Effector memory CD4-positive, alpha-beta T cell (primary cell): ENCODE results near the gene CD33.

Experiments used
- DNase-seq, 3 donors: peaks; one replicate each; pipeline ENCODE4 v3.0.0-alpha.2; 2020
- H3K27ac ChIP-seq: 2 replicates; pipeline ENCODE4 v1.7.0; 2013; ENCODE audit warnings: mild to moderate bottlenecking, low read length, moderate library complexity; ENCODE audit not compliant: insufficient read depth, poor library complexity, severe bottlenecking
- H3K27me3 ChIP-seq: replicated peaks from 2 replicates; pipeline ENCODE4 v1.7.0; 2013; ENCODE audit warnings: mild to moderate bottlenecking, low read length; ENCODE audit not compliant: insufficient read depth, control insufficient read depth, poor library complexity, severe bottlenecking
- H3K36me3 ChIP-seq: 2 replicates; pipeline ENCODE4 v1.7.0; 2013; ENCODE audit warnings: mild to moderate bottlenecking, low read length, moderate library complexity; ENCODE audit not compliant: control insufficient read depth, insufficient read depth
- H3K4me1 ChIP-seq: 2 replicates; pipeline ENCODE4 v1.7.0; 2013; ENCODE audit warnings: low read length, mild to moderate bottlenecking; ENCODE audit not compliant: control insufficient read depth, insufficient read depth, poor library complexity, severe bottlenecking
- H3K4me3 ChIP-seq: 2 replicates; pipeline ENCODE4 v1.7.0; 2013; ENCODE audit warnings: low read length, low read depth, mild to moderate bottlenecking; ENCODE audit not compliant: insufficient read depth, poor library complexity, severe bottlenecking
- H3K9me3 ChIP-seq: 2 replicates; pipeline ENCODE4 v1.7.0; 2013; ENCODE audit warnings: mild to moderate bottlenecking, low read length, moderate library complexity; ENCODE audit not compliant: control insufficient read depth

The CD33 gene

DNA sequence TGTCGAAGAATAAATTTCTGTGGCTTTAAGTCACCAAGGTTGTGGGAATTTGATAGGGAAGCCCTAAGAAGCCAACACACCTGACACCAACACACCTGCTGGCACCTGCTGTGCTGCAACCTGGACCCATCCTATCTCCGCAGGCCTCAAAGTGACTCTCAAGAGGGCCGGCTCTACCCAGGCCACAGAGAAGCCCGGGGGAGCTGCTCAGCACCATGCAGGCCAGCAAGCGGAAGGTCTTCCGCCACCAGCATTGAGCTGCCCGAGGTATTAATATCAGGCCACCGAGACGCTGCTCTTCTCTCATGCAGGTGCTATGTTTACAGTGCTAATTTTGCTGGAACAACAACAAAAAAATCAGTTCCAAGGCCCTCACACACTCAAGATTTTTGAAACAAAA lies 32.2 kb upstream of the CD33 start:
- DNase-seq = no peak
- H3K4me1 ChIP-seq = no peaks in the 10 kb centered on the region

DNA sequence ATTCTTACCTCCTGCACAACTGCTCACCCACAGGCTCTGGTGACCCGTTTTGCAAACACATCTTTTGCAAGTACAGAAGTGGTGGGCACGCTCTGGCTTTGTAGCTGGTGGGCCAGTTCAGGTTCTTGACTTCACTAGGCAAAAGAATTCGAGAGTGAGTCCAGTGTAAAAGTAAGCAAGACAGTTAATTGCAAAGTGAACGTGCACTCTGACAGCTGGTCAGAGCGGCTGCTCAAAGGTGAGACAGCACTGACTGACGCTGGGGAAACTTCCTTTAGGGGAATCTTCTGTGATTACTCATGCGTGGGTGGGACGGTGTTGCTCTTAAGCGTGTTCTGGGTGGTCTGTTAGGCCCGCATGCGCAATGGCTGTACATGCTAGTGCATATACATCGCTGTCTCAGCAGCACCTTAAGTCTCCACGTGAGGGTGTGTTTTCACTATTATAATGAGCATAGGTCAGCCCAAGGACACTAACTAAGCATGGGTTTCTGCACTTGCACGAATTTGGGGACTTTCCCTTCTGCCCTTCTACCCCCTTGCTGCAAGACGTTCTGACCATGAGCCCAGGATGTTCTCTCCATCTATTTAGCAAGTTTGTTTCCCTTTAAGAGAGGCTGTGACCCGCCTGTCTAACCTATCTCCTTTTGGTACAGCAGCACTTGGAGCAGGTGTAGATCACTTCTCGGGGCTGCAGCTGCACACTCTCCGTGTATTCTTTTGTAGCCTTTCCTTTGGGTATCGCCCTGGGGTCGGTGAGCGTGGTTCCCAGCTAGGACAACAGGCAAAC lies 30.2 kb upstream of the CD33 start:
- Histone ChIP-seq H3K4me1 (no peaks in the 10 kb centered on the region), H3K27ac (no peak overlapping the region), H3K27me3 (no peaks in the 10 kb centered on the region), H3K9me3 (no peaks in the 10 kb centered on the region), H3K4me3 (no peak overlapping the region), H3K36me3 (no peaks in the 10 kb centered on the region)
- DNase-seq = no peak

More for the DNA sequence above, 32.2 kb upstream of the CD33 start:
- Histone ChIP-seq H3K9me3 (no peaks in the 10 kb centered on the region), H3K27me3 (no peaks in the 10 kb centered on the region), H3K36me3 (no peaks in the 10 kb centered on the region), H3K27ac (no peak overlapping the region), H3K4me3 (no peak overlapping the region)

DNA sequence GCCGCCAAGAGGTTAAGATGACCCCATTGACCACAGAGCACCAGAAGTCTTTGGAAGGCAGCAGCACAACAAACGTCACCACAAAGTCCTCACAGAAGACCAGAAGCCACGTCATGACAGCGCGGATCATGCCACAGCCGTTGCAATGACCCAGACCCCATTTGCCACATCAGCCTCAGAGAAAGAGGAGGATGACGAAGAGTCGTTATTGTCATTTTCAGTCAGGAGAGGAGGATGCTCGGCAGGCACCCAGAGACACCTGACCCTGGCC lies 29.6 kb upstream of the CD33 start:
- H3K36me3 ChIP-seq = no peaks in the 10 kb centered on the region
- H3K4me3 ChIP-seq = no peak overlapping the region
- DNase-seq = no peak
- H3K4me1 ChIP-seq = no peaks in the 10 kb centered on the region
- H3K27ac ChIP-seq = no peak overlapping the region
- no peaks in the 10 kb centered on the region for H3K27me3 ChIP-seq
- no peaks in the 10 kb centered on the region for H3K9me3 ChIP-seq

DNA sequence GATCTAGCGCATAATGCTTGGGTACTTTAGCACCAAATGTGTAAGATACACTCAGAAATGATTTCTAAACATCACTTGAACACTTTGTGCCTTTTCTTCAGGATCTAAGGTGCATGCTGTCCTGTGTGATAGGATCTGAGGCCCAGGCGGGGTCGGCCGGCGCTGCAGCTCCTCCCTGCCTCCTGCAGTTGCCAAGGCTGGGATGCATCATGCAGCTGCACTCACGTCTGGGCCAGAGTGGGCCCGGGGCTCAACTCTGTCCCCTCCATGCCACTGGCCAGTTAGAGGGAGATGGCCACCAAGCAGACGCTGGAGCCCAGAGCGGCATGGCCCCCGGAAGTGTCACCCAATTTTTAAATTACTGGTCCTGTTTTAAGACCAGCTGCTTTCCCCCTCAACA lies 29.3 kb upstream of the CD33 start:
- Histone ChIP-seq H3K4me1 (no peaks in the 10 kb centered on the region), H3K4me3 (no peak overlapping the region), H3K36me3 (no peaks in the 10 kb centered on the region), H3K27ac (no peak overlapping the region), H3K9me3 (no peaks in the 10 kb centered on the region), H3K27me3 (no peaks in the 10 kb centered on the region)
- DNase-seq = no peak

DNA sequence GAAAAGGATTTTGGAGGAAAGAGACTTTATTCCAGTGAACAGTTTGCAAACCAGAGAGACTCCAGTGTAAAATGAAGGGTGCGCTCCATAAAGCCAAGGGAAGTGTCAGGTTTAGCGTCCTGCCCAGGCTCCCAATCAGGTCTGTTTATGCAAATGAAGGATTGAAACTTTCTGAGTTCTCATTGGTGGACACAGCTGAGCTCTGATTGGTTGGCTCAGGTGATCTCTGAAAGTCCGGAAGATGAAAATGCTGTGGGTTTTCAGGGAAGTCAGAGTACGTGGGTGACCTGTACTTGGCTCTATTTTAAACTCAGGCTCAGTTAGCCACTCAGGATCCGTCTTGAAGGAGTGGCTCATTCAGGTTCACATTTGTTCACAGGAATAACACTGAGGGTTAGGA lies 28.7 kb upstream of the CD33 start:
- no peak for DNase-seq
- H3K27ac ChIP-seq = no peak overlapping the region
- H3K9me3 ChIP-seq = no peaks in the 10 kb centered on the region
- H3K36me3 ChIP-seq = no peaks in the 10 kb centered on the region
- H3K4me1 ChIP-seq = no peaks in the 10 kb centered on the region
- H3K27me3 ChIP-seq = no peaks in the 10 kb centered on the region
- no peak overlapping the region for H3K4me3 ChIP-seq

DNA sequence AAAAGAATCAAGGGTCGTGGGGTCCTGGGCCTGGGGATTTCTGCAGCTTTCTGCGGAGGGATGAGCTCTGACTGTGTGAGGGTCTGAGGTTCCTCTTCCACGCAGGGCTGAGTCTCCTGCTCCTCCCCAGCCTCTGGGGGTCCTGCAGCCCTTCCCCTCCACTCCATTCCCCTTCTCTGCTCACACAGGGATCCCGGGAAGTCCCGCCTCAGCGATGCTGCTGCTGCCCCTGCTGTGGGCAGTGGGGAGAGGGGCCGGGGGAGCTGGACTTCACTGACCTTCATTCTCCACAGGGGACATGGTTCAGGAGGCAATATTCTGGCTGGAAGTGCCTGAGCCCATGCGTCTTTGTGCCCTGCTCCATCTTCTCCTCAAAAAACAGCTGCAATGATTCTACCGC lies 26.2 kb upstream of the CD33 start:
- H3K9me3 ChIP-seq = no peaks in the 10 kb centered on the region
- H3K36me3 ChIP-seq = no peaks in the 10 kb centered on the region
- DNase-seq = no peak
- peaks cover 5% of the 10 kb centered on the region for H3K27me3 ChIP-seq
- H3K27ac ChIP-seq = no peak overlapping the region
- no peaks in the 10 kb centered on the region for H3K4me1 ChIP-seq
- H3K4me3 ChIP-seq = no peak overlapping the region

DNA sequence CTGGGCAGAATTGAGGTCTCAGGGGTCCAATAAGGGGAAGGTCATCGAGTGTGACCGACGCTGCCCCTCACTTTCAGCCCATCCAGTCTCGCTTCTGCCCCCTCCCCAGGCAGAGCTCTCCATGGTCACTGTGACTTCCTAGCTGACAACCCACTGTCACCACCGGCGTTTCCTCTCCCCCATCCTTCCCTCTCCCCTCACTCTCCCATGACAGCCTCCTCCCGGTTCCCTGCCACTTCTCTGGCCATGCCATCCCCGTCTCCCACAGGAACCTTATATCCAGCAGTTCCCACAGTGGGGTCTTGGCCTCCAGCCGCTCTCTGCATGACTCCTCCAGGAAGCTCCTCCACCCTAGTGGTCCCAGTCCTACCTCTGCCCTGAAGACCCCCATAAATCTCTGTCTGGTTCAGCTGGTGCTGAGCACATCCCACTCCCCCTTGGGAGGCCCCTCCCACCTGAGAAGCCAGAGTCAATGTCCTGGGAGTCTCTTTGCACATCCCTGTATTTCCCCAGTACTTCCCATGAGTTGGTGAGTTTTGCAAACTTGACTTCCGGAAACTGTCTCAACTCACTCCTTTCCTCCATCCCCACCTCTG lies 24.7 kb upstream of the CD33 start:
- Histone ChIP-seq H3K27me3 (peaks cover 5% of the 10 kb centered on the region), H3K9me3 (no peaks in the 10 kb centered on the region), H3K36me3 (no peaks in the 10 kb centered on the region), H3K4me3 (no peak overlapping the region), H3K4me1 (no peaks in the 10 kb centered on the region), H3K27ac (no peak overlapping the region)
- DNase-seq = no peak

DNA sequence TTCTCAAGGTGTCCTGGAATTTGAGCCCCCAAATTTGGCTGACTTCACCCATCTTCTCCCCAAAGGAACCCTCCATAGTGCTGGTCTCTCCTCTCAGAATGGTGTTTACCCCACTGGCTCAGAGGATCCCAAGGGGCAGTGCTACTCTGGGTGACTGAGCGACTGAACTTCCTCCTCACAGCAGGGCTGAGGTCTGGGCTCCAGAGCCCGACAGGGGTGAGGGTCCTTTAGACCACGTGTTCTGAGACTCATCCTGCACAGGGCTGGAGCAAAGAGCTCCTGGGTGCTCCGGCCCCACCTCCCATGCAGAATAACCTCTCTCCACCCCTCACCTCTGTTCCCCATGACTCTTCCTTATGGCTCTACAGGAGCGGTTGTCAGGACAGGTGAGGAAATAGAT lies 23.2 kb upstream of the CD33 start:
- Histone ChIP-seq H3K27ac (no peak overlapping the region), H3K27me3 (peaks cover 5% of the 10 kb centered on the region), H3K4me1 (no peaks in the 10 kb centered on the region), H3K9me3 (no peaks in the 10 kb centered on the region), H3K36me3 (no peaks in the 10 kb centered on the region), H3K4me3 (no peak overlapping the region)
- no peak for DNase-seq

DNA sequence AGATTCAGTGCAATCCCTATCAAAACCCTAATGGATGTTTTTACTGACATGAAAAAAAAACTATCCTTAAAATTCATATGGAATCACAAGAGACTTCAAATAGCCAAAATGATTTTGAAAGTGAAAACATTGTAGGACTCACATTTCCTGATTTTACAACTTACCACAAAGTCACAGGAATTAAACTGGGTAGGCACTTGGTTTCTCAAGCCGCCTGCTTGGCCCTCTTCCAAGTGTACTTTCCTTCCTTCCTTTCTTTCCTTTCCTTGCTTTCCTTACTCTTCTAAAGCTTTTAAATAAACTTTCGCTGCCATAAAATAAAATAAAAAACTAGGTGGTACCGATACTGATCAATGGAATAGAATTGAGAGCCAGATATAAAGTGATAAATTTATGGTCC lies 21.0 kb upstream of the CD33 start:
- H3K4me3 ChIP-seq = no peak overlapping the region

DNA sequence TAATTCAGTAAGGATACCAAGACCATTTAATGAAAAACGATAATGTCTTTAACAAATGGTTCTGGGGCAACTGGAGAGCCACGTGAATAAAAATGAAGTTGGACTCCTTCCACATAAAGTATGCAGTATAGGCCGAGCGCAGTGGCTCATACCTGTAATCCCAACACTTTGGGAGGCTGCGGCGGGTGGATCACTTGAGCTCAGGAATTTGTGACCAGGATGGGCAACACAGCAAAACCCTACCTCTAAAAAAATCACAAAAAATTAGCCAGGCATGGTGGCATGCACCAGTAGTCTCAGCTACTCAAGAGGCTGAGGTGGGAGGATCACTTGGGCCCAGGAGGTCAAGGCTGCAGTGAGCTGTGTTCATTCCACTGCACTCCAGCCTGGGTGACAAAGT lies 20.6 kb upstream of the CD33 start:
- H3K27me3 ChIP-seq = peaks cover 5% of the 10 kb centered on the region
- DNase-seq = no peak
- H3K9me3 ChIP-seq = no peaks in the 10 kb centered on the region
- no peaks in the 10 kb centered on the region for H3K36me3 ChIP-seq
- H3K4me3 ChIP-seq = no peak overlapping the region
- H3K27ac ChIP-seq = no peak overlapping the region
- H3K4me1 ChIP-seq = no peaks in the 10 kb centered on the region

More for the DNA sequence above, 21.0 kb upstream of the CD33 start:
- no peaks in the 10 kb centered on the region for H3K36me3 ChIP-seq
- no peaks in the 10 kb centered on the region for H3K4me1 ChIP-seq
- no peak overlapping the region for H3K27ac ChIP-seq
- H3K27me3 ChIP-seq = peaks cover 5% of the 10 kb centered on the region
- no peak for DNase-seq
- H3K9me3 ChIP-seq = no peaks in the 10 kb centered on the region
